ENCODE measurements around the gene CSPG4.
"Not testable (repeated sequence)": the region's sequence is repeated elsewhere in the genome, so short reads cannot be mapped to it uniquely, and the experiment has no call there.

- not testable (repeated sequence) for TF ChIP-seq POLR2A (IDR thresholded peaks at IDR 0.05; ENCODE audit: low read depth, low read length); MAX (IDR thresholded peaks at IDR 0.05; ENCODE audit: insufficient read depth, insufficient read length); EZH2 (IDR thresholded peaks at IDR 0.05; ENCODE audit: borderline replicate concordance, low read depth, low read length, severe bottlenecking); MYC (IDR thresholded peaks at IDR 0.05; ENCODE audit: low read depth, low read length)
- peak; percentile 42 to 76 for TF ChIP-seq CTCF (IDR thresholded peaks at IDR 0.05; ENCODE audit: extremely low read depth in 1 of 2, insufficient read depth in 1 of 2, low read depth in 1 of 2, low read length in 2 of 2)
Measured at GRCh38 chr15:75686212-75686642, 26.4 kb downstream of the CSPG4 start.
